Measurements from ENCODE around the gene GSAP. TPM values are rescaled to one million over a fixed set of nuclear protein-coding genes. Genes with fewer than 3 reads are reported as not detected.

GSAP gene
- total and polyA plus RNA-seq, 9 of the 15 experiments (the other 6 are each of a cell fraction or from before 2014, with no cell fraction given) = 0.13 TPM; not detected in 8

- TF ChIP-seq CTCF (IDR thresholded peaks at IDR 0.05 in 2 of 3, conservative IDR thresholded peaks at IDR 0.05 in 1 of 3; ENCODE audit: insufficient read depth in 2 of 3, low read depth in 1 of 3, low read length in 3 of 3) (0 out of 6 replicates have a peak, but pooled peaks of 1 of the 3 experiments have one; percentile 1), POLR2H (tag; IDR thresholded peaks at IDR 0.05; ENCODE audit: low read depth) (no peak), COPS2 (conservative IDR thresholded peaks at IDR 0.05) (no peak)
These were observed 647 bp upstream of the GSAP start (continued) for GRCh38 chr7:77416621-77417371.

- H3K79me2 ChIP-seq (ENCODE audit: control insufficient read depth, insufficient read depth, low read length) = no peaks in the 10 kb centered on the region
- intact Hi-C loops (cut with micrococcal nuclease) = no loop called here
- TF ChIP-seq NONO (IDR thresholded peaks at IDR 0.05; ENCODE audit: low read depth in 2 of 2, low read length in 1 of 2) = no peak
- no peak for TF ChIP-seq THAP12 (CRISPR knock-in tag; IDR thresholded peaks at IDR 0.05)
- no peak for TF ChIP-seq NCOA2 (IDR thresholded peaks at IDR 0.05; ENCODE audit: partially characterized antibody in 2 of 2)
- TF ChIP-seq TAF7 (tag; IDR thresholded peaks at IDR 0.05) = no peak
- TF ChIP-seq CBFB (CRISPR knock-in tag; IDR thresholded peaks at IDR 0.05) = no peak
- no peak for TF ChIP-seq SNRNP70 (optimal IDR thresholded peaks at IDR 0.05; ENCODE audit: low read depth, low read length)
- TF ChIP-seq HEY1 (CRISPR knock-in tag; IDR thresholded peaks at IDR 0.05; ENCODE audit: borderline replicate concordance) = no peak
- TF ChIP-seq GTF2F1 (IDR thresholded peaks at IDR 0.05; ENCODE audit: low read depth, low read length) = no peak
- no peak for TF ChIP-seq ZNF282 (CRISPR knock-in tag; IDR thresholded peaks at IDR 0.05)
- no peak for TF ChIP-seq ZSCAN32 (CRISPR knock-in tag; IDR thresholded peaks at IDR 0.05)
- TF ChIP-seq ARID2 (IDR thresholded peaks at IDR 0.05) = no peak
- no peak for TF ChIP-seq NR2C1 (IDR thresholded peaks at IDR 0.05)
- no peak for TF ChIP-seq NR2C1 (tag; IDR thresholded peaks at IDR 0.05)
- no peak for TF ChIP-seq ZNF41 (CRISPR knock-in tag; conservative IDR thresholded peaks at IDR 0.05)
- no peak for TF ChIP-seq NR1H2 (CRISPR knock-in tag; IDR thresholded peaks at IDR 0.05)
- no peak for TF ChIP-seq FOXJ2 (tag; IDR thresholded peaks at IDR 0.05)
These were observed 700 bp downstream of the GSAP start for GRCh38 chr7:77415476-77415822.

More at GRCh38 chr7:77415476-77415822, 700 bp downstream of the GSAP start:
- no TSS peak for BruUV-seq (replicated peaks)
- H3K27ac ChIP-seq (ENCODE audit: extremely low read depth, low read depth, low read length) = no peak overlapping the region
- no peak overlapping the region for H3K4me2 ChIP-seq (ENCODE audit: insufficient read depth, low read length)
- 26% methylated on average over 25 of the region's 25 CpGs for WGBS (ENCODE audit: insufficient coverage, low coverage, missing lambda C conversion rate)
- H3K4me1 ChIP-seq (replicated peaks in 1 of 2; ENCODE audit: control insufficient read depth in 2 of 2, insufficient read depth in 2 of 2, low read length in 2 of 2) = peaks cover 0 to 14% of the 10 kb centered on the region in 2 experiments; a peak in 1 of 5 replicates
- no peaks in the 10 kb centered on the region for H3K9me1 ChIP-seq (ENCODE audit: control insufficient read depth, insufficient read depth, low read length)
- ChIA-PET CTCF (ENCODE audit: low intra/inter-chr PET ratio) (no interaction called here), POLR2A (no interaction called here)
- H3K4me3 ChIP-seq = no peak overlapping the region
- H4K20me1 ChIP-seq (replicated peaks; ENCODE audit: control insufficient read depth, insufficient read depth, low read length) = no peaks in the 10 kb centered on the region
- FAIRE-seq (no peak), DNase-seq (ENCODE audit: extremely low read depth in 1 of 4, low spot score in 3 of 4) (no peak), ATAC-seq (peak; percentile 34; the same call in 2 of the 3 replicates)
- peaks cover 37 to 42% of the 10 kb centered on the region in 2 experiments for H3K27me3 ChIP-seq (ENCODE audit: control insufficient read depth in 2 of 2, insufficient read depth in 2 of 2, low read length in 2 of 2)
- H2AFZ ChIP-seq (ENCODE audit: low read depth, low read length) = no peak overlapping the region
- H3K36me3 ChIP-seq (ENCODE audit: control insufficient read depth, insufficient read depth, low read length) = no peaks in the 10 kb centered on the region
- no peak overlapping the region for H3K9ac ChIP-seq (ENCODE audit: insufficient read depth in 1 of 2, low read depth in 2 of 2, low read length in 2 of 2)
- in situ Hi-C loops (cut with MboI) = no loop called here
- no peaks in the 10 kb centered on the region for H3K9me3 ChIP-seq (replicated peaks; ENCODE audit: control insufficient read depth, insufficient read depth, low read depth, low read length)
